IMR-90 (cell line): ENCODE measurements around the gene ZCCHC17. TPM values are rescaled to one million over a fixed set of nuclear protein-coding genes. Genes with fewer than 3 reads are reported as not detected.

Experiments used
- ATAC-seq: fragments of 200-7000 bp; cut with Tn5 transposase; 2 replicates; pipeline ENCODE4 v1.9.1; 2020; ENCODE audit warnings: low read depth, mild to moderate bottlenecking, moderate library complexity
- BruUV-seq: library from RNA; stranded (reverse); fragments of 400-500 nt; replicated peaks from 2 replicates; lab custom pipeline; 2021; lab: Mats Ljungman, UMichigan
- CTCF ChIA-PET: fragments of 300-600 bp; formaldehyde crosslinking; extraction: SDS; loops from one replicate; lab custom pipeline; 2021; ENCODE audit warnings: antibody characterized with exemption; lab: Yijun Ruan, JAX
- POLR2A ChIA-PET: fragments of 300-600 bp; sonication (Branson Sonifier 250); formaldehyde crosslinking; loops from one replicate; lab custom pipeline; 2022; ENCODE audit warnings: antibody characterized with exemption; ENCODE audit not compliant: unreplicated experiment; lab: Charles Lee
- DNase-seq: peaks from one replicate; pipeline ENCODE4 v3.0.0; 2013
- H2AFZ ChIP-seq: replicated peaks from 2 replicates; pipeline ENCODE3; 2013; ENCODE audit warnings: low read length, mild to moderate bottlenecking; ENCODE audit not compliant: poor library complexity
- H2AK5ac ChIP-seq: 2 replicates; pipeline ENCODE4 v1.6.1; 2013; ENCODE audit warnings: low read depth, low read length, inconsistent platforms
- H2AK9ac ChIP-seq: replicated peaks from 2 replicates; pipeline ENCODE3; 2013; ENCODE audit warnings: mild to moderate bottlenecking, low read depth, low read length, moderate library complexity; ENCODE audit not compliant: poor library complexity
- H2BK120ac ChIP-seq: 2 replicates; pipeline ENCODE4 v1.6.1; 2013; ENCODE audit warnings: low read depth, low read length, inconsistent platforms
- H2BK15ac ChIP-seq: 3 replicates; pipeline ENCODE4 v1.6.1; 2013; ENCODE audit warnings: low read depth, low read length, inconsistent platforms
- H2BK20ac ChIP-seq: 2 replicates; pipeline ENCODE4 v1.6.1; 2013; ENCODE audit warnings: low read depth, mild to moderate bottlenecking, inconsistent platforms, low read length, moderate library complexity
- H2BK5ac ChIP-seq: 2 replicates; pipeline ENCODE4 v1.6.1; 2013; ENCODE audit warnings: mild to moderate bottlenecking, low read depth, low read length, inconsistent platforms; ENCODE audit not compliant: poor library complexity, severe bottlenecking
- H3K14ac ChIP-seq: replicated peaks from 2 replicates; pipeline ENCODE4 v1.6.1; 2013; ENCODE audit warnings: low read depth, low read length, inconsistent platforms
- H3K18ac ChIP-seq: 2 replicates; pipeline ENCODE4 v1.6.1; 2013; ENCODE audit warnings: low read depth, low read length, control low read depth
- H3K23ac ChIP-seq: 2 replicates; pipeline ENCODE4 v1.6.1; 2013; ENCODE audit warnings: low read depth, low read length, inconsistent platforms
- H3K27ac ChIP-seq: 2 replicates; pipeline ENCODE4 v1.5.1; 2013; ENCODE audit warnings: mild to moderate bottlenecking, control low read depth, low read length; ENCODE audit not compliant: insufficient read depth
- H3K27me3 ChIP-seq: 2 replicates; pipeline ENCODE4 v1.6.1; 2013; ENCODE audit warnings: low read length; ENCODE audit not compliant: control insufficient read depth, insufficient read depth
- H3K36me3 ChIP-seq: 2 replicates; pipeline ENCODE4 v1.6.1; 2013; ENCODE audit warnings: low read length, mixed read lengths; ENCODE audit not compliant: control insufficient read depth, insufficient read depth
- H3K4ac ChIP-seq: 2 replicates; pipeline ENCODE4 v1.6.1; 2013; ENCODE audit warnings: low read depth, low read length, inconsistent platforms
- H3K4me1 ChIP-seq: 2 replicates; pipeline ENCODE4 v1.6.1; 2013; ENCODE audit warnings: low read length, mixed read lengths; ENCODE audit not compliant: control insufficient read depth, insufficient read depth
- H3K4me2 ChIP-seq: 2 replicates; pipeline ENCODE4 v1.6.1; 2013; ENCODE audit warnings: low read depth, mild to moderate bottlenecking, control low read depth, low read length, moderate library complexity
- H3K4me3 ChIP-seq: 2 replicates; pipeline ENCODE4 v1.5.1; 2013; ENCODE audit warnings: low read depth, mild to moderate bottlenecking, control low read depth, low read length, moderate library complexity; ENCODE audit not compliant: insufficient read depth
- H3K56ac ChIP-seq: 2 replicates; pipeline ENCODE4 v1.6.1; 2013; ENCODE audit warnings: low read length, inconsistent platforms; ENCODE audit not compliant: insufficient read depth; ENCODE audit errors: extremely low read depth
- H3K79me1 ChIP-seq, 2 experiments: 2 replicates each; pipeline ENCODE4 v1.6.1; 2013; ENCODE audit warnings: low read length in 2 of 2, inconsistent platforms in 1 of 2, low read depth in 1 of 2
- H3K9ac ChIP-seq: 2 replicates; pipeline ENCODE4 v1.6.1; 2013; ENCODE audit warnings: low read depth, low read length, control low read depth
- H3K9me1 ChIP-seq: 2 replicates; pipeline ENCODE4 v1.6.1; 2013; ENCODE audit warnings: low read length, inconsistent platforms; ENCODE audit not compliant: insufficient read depth
- H3K9me3 ChIP-seq: 2 replicates; pipeline ENCODE4 v1.6.1; 2013; ENCODE audit warnings: low read length; ENCODE audit not compliant: control insufficient read depth, insufficient read depth
- H4K20me1 ChIP-seq: 2 replicates; pipeline ENCODE4 v1.6.1; 2013; ENCODE audit warnings: low read length, inconsistent platforms; ENCODE audit not compliant: insufficient read depth
- H4K5ac ChIP-seq: 2 replicates; pipeline ENCODE4 v1.6.1; 2013; ENCODE audit warnings: mild to moderate bottlenecking, low read depth, low read length, control low read depth
- H4K8ac ChIP-seq, 2 experiments: 2 replicates each; pipeline ENCODE4 v1.6.1; 2013; ENCODE audit warnings: low read depth in 2 of 2, low read length in 2 of 2, control low read depth in 1 of 2, inconsistent platforms in 1 of 2
- H4K91ac ChIP-seq: 2 replicates; pipeline ENCODE4 v1.6.1; 2013; ENCODE audit warnings: low read depth, low read length, inconsistent platforms; ENCODE audit not compliant: insufficient read depth
- CHD1 ChIP-seq: IDR thresholded peaks from 2 replicates; pipeline ENCODE4 v1.6.1; 2012; ENCODE audit warnings: low read depth, low read length, improper control_type of control experiment
- FOS ChIP-seq: fragments of 150-350 bp; IDR thresholded peaks from 2 replicates; pipeline ENCODE4 v1.6.1; 2016; ENCODE audit warnings: low read depth, low read length
- MAZ ChIP-seq: IDR thresholded peaks from 2 replicates; pipeline ENCODE4 v1.6.1; 2012; ENCODE audit warnings: low read depth, mild to moderate bottlenecking, low read length, improper control_type of control experiment, moderate library complexity, borderline replicate concordance
- RCOR1 ChIP-seq: IDR thresholded peaks from 2 replicates; pipeline ENCODE4 v1.6.1; 2012; ENCODE audit warnings: mild to moderate bottlenecking, low read length, improper control_type of control experiment; ENCODE audit not compliant: insufficient replicate concordance
- USF2 ChIP-seq: fragments of 150-350 bp; IDR thresholded peaks from 2 replicates; pipeline ENCODE4 v1.6.1; 2017; ENCODE audit warnings: mild to moderate bottlenecking, antibody characterized with exemption, low read length, low read depth
- WGBS, 2 experiments: methylation state at CpG; one replicate each; pipeline versions ENCODE4 v1.1.5 to v1.1.7; 2013; ENCODE audit warnings: missing lambda C conversion rate in 2 of 2; ENCODE audit not compliant: insufficient read length in 1 of 2; ENCODE audit errors: extremely low coverage in 2 of 2; 5-methylcytosine and 5-hydroxymethylcytosine counted together
- dilution Hi-C: fragments of 300-500 bp; cut with HindIII; formaldehyde crosslinking; loops from one replicate; pipeline ENCODE4 v1.14.3; 2018; ENCODE audit warnings: low sequenced_read_pairs; ENCODE audit not compliant: unreplicated experiment
- in situ Hi-C: fragments of 300-500 bp; cut with MboI; formaldehyde crosslinking; loops from 3 replicates; pipeline ENCODE4 v1.14.3; 2019; ENCODE audit warnings: low sequenced_read_pairs, inconsistent platforms, mixed read lengths
- intact Hi-C: fragments of 100-400 bp; cut with micrococcal nuclease; formaldehyde crosslinking; loops from 2 replicates; pipeline ENCODE4 v1.10.0; 2022
- polyA plus RNA-seq, 3 experiments: library from polyadenylated mRNA; depleted of rRNA; stranded (reverse); fragments of >200 nt; gene quantifications; 2 replicates each; pipeline ENCODE4 v1.2.3, GENCODE V29; 2012; ENCODE audit warnings: low replicate concordance in 1 of 3
- total RNA-seq: library from RNA; depleted of rRNA; stranded (reverse); fragments of >200 nt; gene quantifications from 2 replicates; pipeline ENCODE4 v1.2.3, GENCODE V29; 2012

ZCCHC17 gene
- total and polyA plus RNA-seq, 2 of the 4 experiments (the other 2 are of a cell fraction), result 48.4 to 48.9 TPM

DNA sequence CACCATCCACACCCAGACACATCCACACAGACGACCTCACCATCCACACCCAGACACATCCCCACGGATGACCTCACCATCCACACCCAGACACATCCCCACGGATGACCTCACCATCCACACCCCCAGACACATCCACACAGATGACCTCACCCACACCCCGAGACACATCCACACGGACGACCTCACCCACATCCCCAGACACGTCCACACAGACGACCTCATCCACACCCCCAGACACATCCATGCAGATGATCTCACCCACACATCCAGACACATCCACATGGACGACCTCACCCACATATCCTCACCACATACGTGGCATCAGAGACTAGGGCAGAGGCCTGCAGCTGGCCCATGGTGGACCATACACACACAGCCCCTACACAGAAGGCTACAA lies 90.8 kb downstream of the ZCCHC17 start:
- no peak overlapping the region for H2BK20ac ChIP-seq
- dilution Hi-C loops (no loop called here), intact Hi-C loops (no loop called here), in situ Hi-C loops (no loop called here)
- 74% methylated on average over 8 of the region's 10 CpGs; no CpG with 5 or more reads in 1 of the 2 experiments for WGBS, 2 experiments
- H2AK5ac ChIP-seq, result no peak overlapping the region
- no peaks in the 10 kb centered on the region for H3K79me1 ChIP-seq
- no peak overlapping the region for H4K5ac ChIP-seq
- no peaks in the 10 kb centered on the region for H4K20me1 ChIP-seq
- ChIA-PET CTCF (no interaction called here), POLR2A (no interaction called here)
- peaks cover 7% of the 10 kb centered on the region for H3K27me3 ChIP-seq
- TF ChIP-seq MAZ (no peak), USF2 (no peak), RCOR1 (no peak), FOS (peak; percentile 34; the same call in 1 of the 2 replicates), CHD1 (no peak)
- ATAC-seq (no peak), DNase-seq (no peak)
- no peak overlapping the region for H3K18ac ChIP-seq
- H2AK9ac ChIP-seq, result no peak overlapping the region
- no peak overlapping the region for H2AFZ ChIP-seq
- BruUV-seq, result no TSS peak
- H3K23ac ChIP-seq, result no peak overlapping the region
- H4K91ac ChIP-seq, result no peak overlapping the region
- H3K14ac ChIP-seq, result no peak overlapping the region
- H3K36me3 ChIP-seq, result no peaks in the 10 kb centered on the region
- H2BK5ac ChIP-seq, result no peak overlapping the region
- no peak overlapping the region for H3K9ac ChIP-seq
- no peak overlapping the region for H3K4ac ChIP-seq
- H3K56ac ChIP-seq, result no peak overlapping the region
- H3K9me3 ChIP-seq, result no peaks in the 10 kb centered on the region
- no peak overlapping the region for H4K8ac ChIP-seq
- H2BK15ac ChIP-seq, result no peak overlapping the region
- no peak overlapping the region for H2BK120ac ChIP-seq
- no peak overlapping the region for H3K27ac ChIP-seq
- no peaks in the 10 kb centered on the region for H3K4me1 ChIP-seq
- no peak overlapping the region for H3K4me3 ChIP-seq
- no peaks in the 10 kb centered on the region for H3K9me1 ChIP-seq
- H3K4me2 ChIP-seq, result no peak overlapping the region
